ENCODE measurements around the gene SHB.
"Not testable (repeated sequence)": the region's sequence is repeated elsewhere in the genome, so short reads cannot be mapped to it uniquely, and the experiment has no call there.

Gene SHB

DNA sequence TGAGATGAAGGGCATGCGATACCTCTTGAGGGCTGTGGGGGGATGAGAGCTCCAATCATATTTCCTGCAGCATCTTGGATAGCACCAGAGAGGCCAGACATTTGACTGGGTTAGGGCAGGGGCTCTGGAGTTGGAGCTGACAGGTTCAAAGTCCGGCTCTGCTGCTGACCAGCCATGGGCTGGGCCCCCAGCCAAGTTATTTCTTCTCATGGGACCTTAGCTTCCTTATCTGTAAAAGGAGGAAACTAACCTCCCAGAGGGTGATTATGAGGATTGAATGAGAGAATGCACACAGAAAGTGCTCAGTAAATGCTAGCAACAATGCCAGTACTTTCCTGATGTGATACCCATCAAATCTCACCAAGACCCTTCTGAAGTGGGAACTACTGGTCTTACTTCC, 99.9 kb downstream of the SHB start:
- H3K4me3 ChIP-seq (ENCODE audit: low read depth, low read length): no peak overlapping the region
- H3K36me3 ChIP-seq (ENCODE audit: control insufficient read depth, insufficient read depth, low read length): peaks cover 4% of the 10 kb centered on the region
- H3K9me3 ChIP-seq (ENCODE audit: control insufficient read depth, insufficient read depth, low read length): no peaks in the 10 kb centered on the region
- H3K27me3 ChIP-seq (ENCODE audit: control insufficient read depth, insufficient read depth, low read length): no peaks in the 10 kb centered on the region
- H3K27ac ChIP-seq (ENCODE audit: low read depth, low read length): no peak overlapping the region
- H3K4me1 ChIP-seq (ENCODE audit: control insufficient read depth, insufficient read depth, low read length): peaks cover 2% of the 10 kb centered on the region; the same call in 1 of the 2 replicates
- no peak overlapping the region for H3K9ac ChIP-seq (ENCODE audit: low read depth, low read length)

DNA sequence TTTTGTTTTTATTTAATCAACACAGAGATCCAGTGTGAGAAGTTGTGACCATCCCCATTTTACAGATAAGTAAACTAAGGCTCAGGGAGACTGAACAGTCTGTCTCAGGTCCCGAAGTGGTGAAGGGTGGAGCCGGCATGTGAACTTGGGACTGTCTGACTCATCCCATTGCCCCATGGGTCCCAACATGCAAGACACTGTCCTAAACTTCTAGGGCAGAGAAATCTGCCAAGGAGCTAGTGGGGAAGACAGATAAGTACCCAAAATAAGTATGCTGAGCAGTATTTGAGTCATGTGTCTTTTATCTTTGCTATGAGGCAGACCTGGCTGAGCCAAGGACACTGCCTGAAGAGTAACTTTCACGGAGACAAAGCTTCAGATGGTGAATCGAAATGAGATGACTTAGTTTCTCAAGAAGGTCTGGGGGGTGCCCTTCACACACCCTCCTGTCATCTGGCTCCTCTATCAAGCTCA, 100.8 kb downstream of the SHB start:
- Histone ChIP-seq H3K9ac (ENCODE audit: low read depth, low read length) (no peak overlapping the region), H3K4me3 (ENCODE audit: low read depth, low read length) (no peak overlapping the region), H3K27me3 (ENCODE audit: control insufficient read depth, insufficient read depth, low read length) (no peaks in the 10 kb centered on the region), H3K4me1 (ENCODE audit: control insufficient read depth, insufficient read depth, low read length) (peaks cover 6% of the 10 kb centered on the region; the same call in 1 of the 2 replicates), H3K9me3 (ENCODE audit: control insufficient read depth, insufficient read depth, low read length) (no peaks in the 10 kb centered on the region), H3K27ac (ENCODE audit: low read depth, low read length) (no peak overlapping the region), H3K36me3 (ENCODE audit: control insufficient read depth, insufficient read depth, low read length) (no peaks in the 10 kb centered on the region; the same call in none of the 2 replicates)

DNA sequence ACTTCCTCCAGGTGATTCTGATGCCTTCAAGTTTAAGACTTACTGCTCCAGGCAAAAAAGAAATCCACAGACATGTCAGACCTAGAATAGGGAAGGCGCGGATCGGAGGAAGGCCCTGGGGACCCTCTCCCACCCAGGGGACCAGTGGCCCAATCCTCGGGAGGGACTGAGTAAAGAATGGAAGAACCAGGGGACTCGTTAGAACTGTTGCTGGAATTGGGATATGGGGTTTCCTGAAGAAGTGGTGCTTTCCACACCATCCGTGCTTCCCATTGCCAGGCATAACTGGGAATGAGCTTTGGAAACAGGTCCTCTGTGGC, 101.3 kb downstream of the SHB start:
- H3K27ac ChIP-seq (ENCODE audit: low read depth, low read length): no peak overlapping the region
- H3K4me1 ChIP-seq (ENCODE audit: control insufficient read depth, insufficient read depth, low read length): peaks cover 6% of the 10 kb centered on the region; the same call in 1 of the 2 replicates
- H3K4me3 ChIP-seq (ENCODE audit: low read depth, low read length): no peak overlapping the region
- no peaks in the 10 kb centered on the region; the same call in 1 of the 2 replicates for H3K36me3 ChIP-seq (ENCODE audit: control insufficient read depth, insufficient read depth, low read length)
- no peaks in the 10 kb centered on the region for H3K27me3 ChIP-seq (ENCODE audit: control insufficient read depth, insufficient read depth, low read length)
- H3K9ac ChIP-seq (ENCODE audit: low read depth, low read length): no peak overlapping the region
- H3K9me3 ChIP-seq (ENCODE audit: control insufficient read depth, insufficient read depth, low read length): no peaks in the 10 kb centered on the region

DNA sequence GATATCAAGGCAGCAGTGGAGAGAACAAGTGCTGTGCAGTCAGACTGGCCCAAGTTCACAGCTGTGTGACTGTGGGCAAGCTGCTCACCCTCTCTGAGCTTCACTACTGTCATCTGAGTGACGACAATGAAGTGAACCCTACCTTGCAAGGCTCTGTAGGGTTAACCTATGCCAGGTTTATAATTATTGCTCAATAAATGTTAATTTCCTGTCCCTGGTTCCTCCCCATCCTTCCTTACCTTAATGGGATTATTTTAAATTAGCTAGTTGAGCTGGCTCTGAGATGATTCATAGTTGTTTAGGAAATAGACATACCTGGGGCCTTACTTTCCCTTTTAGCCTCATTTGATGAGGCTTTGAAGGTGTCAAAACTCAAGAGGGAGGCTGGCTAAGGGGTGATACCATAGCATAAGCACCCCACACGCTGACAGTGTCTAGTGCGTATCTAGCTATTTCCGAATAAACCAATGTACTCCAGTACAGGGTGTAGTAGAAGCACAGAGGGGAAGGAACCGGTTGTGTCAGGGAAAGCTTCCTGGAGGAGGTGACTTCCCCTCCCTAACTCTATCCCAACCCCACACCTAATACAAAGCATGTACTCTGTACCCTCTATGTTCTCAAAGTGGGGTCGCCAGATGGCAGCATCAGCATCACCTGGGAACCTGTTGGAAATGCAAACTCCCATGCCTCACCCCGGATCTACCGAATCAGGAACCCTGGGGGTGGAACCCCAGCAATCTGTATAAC, 101.8 kb downstream of the SHB start:
- H3K4me1 ChIP-seq (ENCODE audit: control insufficient read depth, insufficient read depth, low read length): peaks cover 6% of the 10 kb centered on the region; the same call in 1 of the 2 replicates
- no peaks in the 10 kb centered on the region; the same call in 1 of the 2 replicates for H3K36me3 ChIP-seq (ENCODE audit: control insufficient read depth, insufficient read depth, low read length)
- no peak overlapping the region for H3K4me3 ChIP-seq (ENCODE audit: low read depth, low read length)
- no peak overlapping the region for H3K27ac ChIP-seq (ENCODE audit: low read depth, low read length)
- H3K27me3 ChIP-seq (ENCODE audit: control insufficient read depth, insufficient read depth, low read length): no peaks in the 10 kb centered on the region
- H3K9ac ChIP-seq (ENCODE audit: low read depth, low read length): no peak overlapping the region
- H3K9me3 ChIP-seq (ENCODE audit: control insufficient read depth, insufficient read depth, low read length): no peaks in the 10 kb centered on the region

DNA sequence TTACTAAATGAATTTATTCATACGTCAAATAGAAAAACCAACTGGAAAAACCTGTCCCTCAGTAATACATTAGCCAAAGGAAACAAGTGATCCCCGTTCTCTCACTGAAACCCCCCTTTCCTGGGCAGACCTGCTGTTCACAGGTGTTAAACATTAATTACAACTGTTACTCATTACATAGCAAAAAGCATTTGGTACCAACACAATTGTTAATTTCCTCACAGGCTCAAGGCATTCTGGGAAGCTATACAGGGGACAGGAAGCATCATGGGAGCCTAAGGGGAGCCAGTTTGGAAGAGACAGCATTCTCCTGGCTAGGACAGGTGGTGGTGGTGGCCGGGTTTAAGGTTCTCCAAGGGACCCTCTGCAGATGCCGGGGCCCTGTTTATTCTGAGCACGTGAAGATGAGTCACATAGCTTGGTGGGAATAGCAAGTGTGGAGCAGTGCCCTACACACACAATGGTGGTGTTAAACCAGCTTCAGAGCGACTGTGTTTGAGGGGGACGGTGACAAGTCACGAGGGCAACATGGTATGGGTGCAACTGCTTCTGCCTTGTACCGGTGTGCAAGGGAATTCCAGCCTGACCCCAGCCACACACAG, 102.5 kb downstream of the SHB start:
- H3K9me3 ChIP-seq (ENCODE audit: control insufficient read depth, insufficient read depth, low read length): no peaks in the 10 kb centered on the region
- peaks cover 6% of the 10 kb centered on the region; the same call in 1 of the 2 replicates for H3K4me1 ChIP-seq (ENCODE audit: control insufficient read depth, insufficient read depth, low read length)
- H3K27me3 ChIP-seq (ENCODE audit: control insufficient read depth, insufficient read depth, low read length): no peaks in the 10 kb centered on the region
- no peak overlapping the region for H3K4me3 ChIP-seq (ENCODE audit: low read depth, low read length)
- H3K9ac ChIP-seq (ENCODE audit: low read depth, low read length): no peak overlapping the region
- H3K27ac ChIP-seq (ENCODE audit: low read depth, low read length): no peak overlapping the region
- H3K36me3 ChIP-seq (ENCODE audit: control insufficient read depth, insufficient read depth, low read length): no peaks in the 10 kb centered on the region; the same call in 1 of the 2 replicates

DNA sequence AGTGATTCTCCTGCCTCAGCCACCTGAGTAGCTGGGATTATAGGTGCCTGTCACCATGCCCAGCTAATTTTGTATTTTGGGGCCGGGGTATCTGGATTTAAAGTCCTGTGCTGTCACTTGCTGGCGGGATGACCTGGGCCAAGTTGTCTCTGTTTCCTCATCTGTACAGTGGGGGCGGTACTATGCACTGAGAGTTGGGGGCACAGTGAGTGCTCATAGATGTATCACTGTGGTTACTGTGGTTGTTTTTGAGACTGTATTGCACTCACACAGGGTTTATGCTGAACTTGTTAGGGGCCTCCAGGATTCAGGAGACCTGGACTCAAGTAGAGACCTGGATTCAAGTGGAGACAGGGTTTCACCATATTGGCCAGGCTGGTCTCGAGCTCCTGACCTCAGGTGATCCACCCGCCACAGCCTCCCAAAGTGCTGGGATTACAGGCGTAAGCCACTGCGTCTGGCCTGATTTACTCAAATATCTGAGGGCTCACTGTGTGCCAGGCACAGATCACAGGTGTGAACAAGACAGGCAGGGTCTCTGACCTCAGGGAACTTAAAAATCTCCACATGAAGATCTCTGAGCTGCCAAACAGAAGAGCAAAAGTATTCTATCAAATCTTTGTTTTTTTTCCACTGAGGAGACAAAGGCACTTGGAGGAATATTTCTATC, 103.2 kb downstream of the SHB start:
- H3K27ac ChIP-seq (ENCODE audit: low read depth, low read length); H3K36me3 ChIP-seq (ENCODE audit: control insufficient read depth, insufficient read depth, low read length): not testable (repeated sequence)

DNA sequence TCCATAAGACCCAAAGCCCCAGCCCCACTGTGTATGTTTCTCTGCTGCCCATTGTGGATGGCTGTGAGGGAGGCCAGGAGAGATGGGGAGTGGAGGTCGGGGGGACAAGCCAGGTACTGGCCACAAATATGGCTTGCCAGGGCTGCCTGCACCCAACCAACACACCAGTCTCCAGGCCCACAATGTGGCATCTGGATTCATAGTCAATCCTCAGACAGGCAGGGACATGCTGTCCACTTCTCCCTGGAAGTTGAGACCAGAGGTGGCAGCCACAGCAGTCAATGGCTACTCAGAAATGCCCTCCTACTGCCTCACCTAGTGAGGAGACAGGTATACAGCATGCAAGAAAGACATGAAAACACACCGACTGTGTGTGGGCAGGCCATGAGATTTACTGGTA, 103.9 kb downstream of the SHB start:
- no peaks in the 10 kb centered on the region; the same call in 1 of the 2 replicates for H3K36me3 ChIP-seq (ENCODE audit: control insufficient read depth, insufficient read depth, low read length)
- no peak overlapping the region for H3K4me3 ChIP-seq (ENCODE audit: low read depth, low read length)
- no peak overlapping the region for H3K9ac ChIP-seq (ENCODE audit: low read depth, low read length)
- H3K9me3 ChIP-seq (ENCODE audit: control insufficient read depth, insufficient read depth, low read length): no peaks in the 10 kb centered on the region
- no peaks in the 10 kb centered on the region for H3K27me3 ChIP-seq (ENCODE audit: control insufficient read depth, insufficient read depth, low read length)
- peaks cover 6% of the 10 kb centered on the region; the same call in 1 of the 2 replicates for H3K4me1 ChIP-seq (ENCODE audit: control insufficient read depth, insufficient read depth, low read length)
- H3K27ac ChIP-seq (ENCODE audit: low read depth, low read length): no peak overlapping the region

More for the DNA sequence above, 103.2 kb downstream of the SHB start:
- H3K4me1 ChIP-seq (ENCODE audit: control insufficient read depth, insufficient read depth, low read length); H3K27me3 ChIP-seq (ENCODE audit: control insufficient read depth, insufficient read depth, low read length); H3K4me3 ChIP-seq (ENCODE audit: low read depth, low read length); H3K9ac ChIP-seq (ENCODE audit: low read depth, low read length); H3K9me3 ChIP-seq (ENCODE audit: control insufficient read depth, insufficient read depth, low read length): not testable (repeated sequence)

DNA sequence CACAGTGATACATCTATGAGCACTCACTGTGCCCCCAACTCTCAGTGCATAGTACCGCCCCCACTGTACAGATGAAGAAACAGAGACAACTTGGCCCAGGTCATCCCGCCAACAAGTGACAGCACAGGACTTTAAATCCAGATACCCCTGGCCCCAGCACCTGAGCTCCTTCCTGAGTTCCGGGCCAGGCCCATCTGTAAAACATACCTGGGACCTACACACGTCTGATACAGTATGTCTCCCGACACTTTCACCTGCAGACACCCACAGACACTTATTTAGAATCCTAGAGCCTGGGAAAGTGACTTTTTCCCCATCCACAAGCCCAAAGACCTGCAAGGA, 104.3 kb downstream of the SHB start:
- no peaks in the 10 kb centered on the region for H3K27me3 ChIP-seq (ENCODE audit: control insufficient read depth, insufficient read depth, low read length)
- no peaks in the 10 kb centered on the region; the same call in 1 of the 2 replicates for H3K36me3 ChIP-seq (ENCODE audit: control insufficient read depth, insufficient read depth, low read length)
- H3K4me3 ChIP-seq (ENCODE audit: low read depth, low read length): no peak overlapping the region
- no peaks in the 10 kb centered on the region for H3K9me3 ChIP-seq (ENCODE audit: control insufficient read depth, insufficient read depth, low read length)
- no peak overlapping the region for H3K9ac ChIP-seq (ENCODE audit: low read depth, low read length)
- H3K27ac ChIP-seq (ENCODE audit: low read depth, low read length): no peak overlapping the region
- peaks cover 6% of the 10 kb centered on the region; the same call in 1 of the 2 replicates for H3K4me1 ChIP-seq (ENCODE audit: control insufficient read depth, insufficient read depth, low read length)

DNA sequence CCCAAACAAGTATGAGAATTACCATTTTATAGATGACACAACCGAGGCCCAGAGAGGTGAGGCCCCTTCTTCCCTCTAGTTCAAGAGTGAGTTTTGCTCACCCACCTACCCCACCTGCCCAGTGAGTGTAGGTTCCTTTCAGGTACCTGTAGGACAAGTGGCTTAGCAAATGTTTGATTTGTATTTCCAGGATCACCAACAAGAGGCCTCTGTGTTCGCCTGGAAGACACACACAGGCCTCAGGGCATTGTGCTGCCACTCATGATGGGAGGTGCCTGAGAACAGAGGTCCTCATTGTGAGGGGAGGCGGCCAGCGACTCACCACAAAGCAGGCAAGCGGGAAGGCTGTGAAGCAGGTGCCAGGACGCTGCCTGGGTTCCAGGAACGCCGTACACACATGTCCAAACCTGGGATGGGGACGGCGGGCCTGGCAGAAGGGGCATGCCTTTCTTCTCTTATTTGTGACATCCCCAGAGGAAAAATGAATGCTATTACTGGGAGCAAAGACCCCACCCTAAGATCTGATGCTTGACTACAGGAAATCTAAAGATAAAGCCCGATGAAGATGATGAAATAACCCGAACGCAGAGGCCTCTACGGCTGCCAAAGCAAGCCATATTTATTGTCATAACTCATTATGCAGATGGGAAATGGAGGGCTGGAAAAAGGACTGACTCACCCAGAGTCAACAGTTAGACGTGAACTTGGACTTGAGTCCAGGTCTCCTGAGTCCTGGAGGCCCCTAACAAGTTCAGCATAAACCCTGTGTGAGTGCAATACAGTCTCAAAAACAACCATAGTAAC, 104.9 kb downstream of the SHB start:
- H3K4me1 ChIP-seq (ENCODE audit: control insufficient read depth, insufficient read depth, low read length): peaks cover 6% of the 10 kb centered on the region; the same call in 1 of the 2 replicates
- H3K4me3 ChIP-seq (ENCODE audit: low read depth, low read length): no peak overlapping the region
- no peaks in the 10 kb centered on the region for H3K27me3 ChIP-seq (ENCODE audit: control insufficient read depth, insufficient read depth, low read length)
- H3K9ac ChIP-seq (ENCODE audit: low read depth, low read length): no peak overlapping the region
- H3K36me3 ChIP-seq (ENCODE audit: control insufficient read depth, insufficient read depth, low read length): no peaks in the 10 kb centered on the region; the same call in 1 of the 2 replicates
- H3K9me3 ChIP-seq (ENCODE audit: control insufficient read depth, insufficient read depth, low read length): no peaks in the 10 kb centered on the region
- no peak overlapping the region for H3K27ac ChIP-seq (ENCODE audit: low read depth, low read length)

DNA sequence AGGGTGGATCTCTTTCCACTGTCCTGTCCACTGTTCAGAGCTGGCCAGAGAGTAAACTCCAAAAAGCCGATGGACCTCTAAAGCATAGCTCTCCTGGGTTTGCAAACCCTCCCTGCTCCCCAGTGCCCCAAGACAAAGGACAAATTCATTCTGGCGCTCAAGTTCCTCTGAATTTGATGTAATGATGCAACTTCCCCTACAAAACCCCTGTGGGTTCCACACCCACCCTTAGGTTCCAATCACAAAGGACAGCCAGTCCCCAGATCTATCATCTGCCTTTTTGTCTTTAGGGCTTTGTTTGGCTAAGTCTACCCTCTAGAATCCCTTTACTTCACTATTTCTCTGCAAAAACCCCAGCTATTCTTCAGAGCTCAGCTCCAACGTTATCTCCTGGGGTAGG, 107.7 kb downstream of the SHB start:
- Histone ChIP-seq H3K9me3 (ENCODE audit: control insufficient read depth, insufficient read depth, low read length) (no peaks in the 10 kb centered on the region), H3K4me3 (ENCODE audit: low read depth, low read length) (no peak overlapping the region), H3K36me3 (ENCODE audit: control insufficient read depth, insufficient read depth, low read length) (no peaks in the 10 kb centered on the region; the same call in 1 of the 2 replicates), H3K27me3 (ENCODE audit: control insufficient read depth, insufficient read depth, low read length) (no peaks in the 10 kb centered on the region), H3K27ac (ENCODE audit: low read depth, low read length) (no peak overlapping the region), H3K9ac (ENCODE audit: low read depth, low read length) (no peak overlapping the region), H3K4me1 (ENCODE audit: control insufficient read depth, insufficient read depth, low read length) (peaks cover 6% of the 10 kb centered on the region; the same call in 1 of the 2 replicates)

All from HUES48 (cell line).